Measurements from ENCODE around the gene DNAH14. TPM values are rescaled to one million over a fixed set of nuclear protein-coding genes. Genes with fewer than 3 reads are reported as not detected.
"Not testable (repeated sequence)": the region's sequence is repeated elsewhere in the genome, so short reads cannot be mapped to it uniquely, and the experiment has no call there.

Gene DNAH14
- total RNA-seq, 1 donor from 2014 or later = 3.0 TPM

DNA sequence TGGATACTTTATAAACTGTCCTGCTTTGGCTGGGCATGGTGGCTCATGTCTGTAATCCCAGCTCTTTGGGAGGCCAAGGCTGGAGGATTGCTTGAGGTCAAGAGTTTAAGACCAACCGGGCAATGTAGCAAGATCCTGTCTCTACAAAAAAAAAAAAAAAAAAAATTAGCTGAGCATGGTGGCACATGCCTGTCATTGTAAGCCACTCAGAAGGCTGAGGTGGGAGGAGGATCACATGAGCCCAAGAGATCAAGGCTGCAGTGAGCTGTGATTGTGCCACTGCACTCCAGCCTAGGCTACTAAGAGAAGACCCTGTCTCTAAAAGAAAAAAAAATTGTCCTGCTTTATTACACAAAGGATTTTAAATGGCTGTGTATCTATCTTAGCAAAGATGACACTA lies 403.2 kb downstream of the DNAH14 start:
- Histone ChIP-seq H3K36me3 (no peaks in the 10 kb centered on the region), H3K4me3 (no peak overlapping the region), H3K27me3 (ENCODE audit: low read depth) (no peaks in the 10 kb centered on the region), H3K4me1 (no peaks in the 10 kb centered on the region), H3K9me3 (replicated peaks) (no peaks in the 10 kb centered on the region), H3K27ac (replicated peaks) (no peak overlapping the region)
- no peak for DNase-seq
- no peak for TF ChIP-seq CTCF (IDR thresholded peaks at IDR 0.05; ENCODE audit: borderline replicate concordance)
- intact Hi-C loops (cut with micrococcal nuclease) = no loop called here

- H3K4me3 ChIP-seq; intact Hi-C loops (cut with micrococcal nuclease); H3K36me3 ChIP-seq; DNase-seq; H3K4me1 ChIP-seq; H3K9me3 ChIP-seq (replicated peaks); H3K27ac ChIP-seq (replicated peaks): not testable (repeated sequence)
- peaks cover 17% of the 10 kb centered on the region for H3K27me3 ChIP-seq (ENCODE audit: low read depth)
Measured at GRCh38 chr1:225335098-225335778, 405.8 kb downstream of the DNAH14 start.

- Histone ChIP-seq H3K36me3 (no peaks in the 10 kb centered on the region), H3K9me3 (replicated peaks) (no peaks in the 10 kb centered on the region), H3K4me3 (no peak overlapping the region), H3K27me3 (ENCODE audit: low read depth) (peaks cover 41% of the 10 kb centered on the region), H3K4me1 (no peaks in the 10 kb centered on the region), H3K27ac (replicated peaks) (no peak overlapping the region)
- intact Hi-C loops (cut with micrococcal nuclease) = no loop called here
- TF ChIP-seq CTCF (IDR thresholded peaks at IDR 0.05; ENCODE audit: borderline replicate concordance) = no peak
- no peak for DNase-seq
Measured at GRCh38 chr1:225338545-225338944, 409.1 kb downstream of the DNAH14 start.

- Histone ChIP-seq H3K9me3 (replicated peaks) (no peaks in the 10 kb centered on the region), H3K27ac (replicated peaks) (no peak overlapping the region), H3K36me3 (no peaks in the 10 kb centered on the region), H3K4me1 (no peaks in the 10 kb centered on the region), H3K4me3 (no peak overlapping the region), H3K27me3 (ENCODE audit: low read depth) (peaks cover 66% of the 10 kb centered on the region)
- DNase-seq = no peak
- no peak for TF ChIP-seq CTCF (IDR thresholded peaks at IDR 0.05; ENCODE audit: borderline replicate concordance)
- intact Hi-C loops (cut with micrococcal nuclease) = no loop called here
Measured at GRCh38 chr1:225341642-225342041, 412.2 kb downstream of the DNAH14 start.

DNA sequence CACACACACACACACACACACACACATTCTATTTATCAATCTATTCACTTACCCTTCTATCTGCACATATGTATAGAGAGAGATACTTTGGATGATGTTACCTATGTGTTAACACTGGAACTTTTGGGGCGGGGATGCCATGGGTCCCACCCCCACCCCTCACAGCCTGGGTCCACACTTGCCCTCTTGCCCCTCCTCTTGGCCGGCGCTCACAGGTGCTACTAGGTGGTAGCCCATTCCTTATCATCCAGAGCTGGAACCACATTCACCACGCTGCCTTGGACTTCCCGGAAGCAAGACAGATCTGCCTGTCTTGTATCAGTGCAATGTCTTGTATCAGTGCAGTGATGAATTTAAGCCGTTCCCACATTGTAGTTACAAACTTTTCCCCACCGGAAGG lies 413.2 kb downstream of the DNAH14 start:
- intact Hi-C loops (cut with micrococcal nuclease) = no loop called here
- peaks cover 2% of the 10 kb centered on the region for H3K9me3 ChIP-seq (replicated peaks)
- TF ChIP-seq CTCF (IDR thresholded peaks at IDR 0.05; ENCODE audit: borderline replicate concordance) = no peak
- peaks cover 76% of the 10 kb centered on the region for H3K27me3 ChIP-seq (ENCODE audit: low read depth)
- no peaks in the 10 kb centered on the region for H3K4me1 ChIP-seq
- no peak for DNase-seq
- H3K4me3 ChIP-seq = no peak overlapping the region
- no peaks in the 10 kb centered on the region for H3K36me3 ChIP-seq
- H3K27ac ChIP-seq (replicated peaks) = no peak overlapping the region

DNA sequence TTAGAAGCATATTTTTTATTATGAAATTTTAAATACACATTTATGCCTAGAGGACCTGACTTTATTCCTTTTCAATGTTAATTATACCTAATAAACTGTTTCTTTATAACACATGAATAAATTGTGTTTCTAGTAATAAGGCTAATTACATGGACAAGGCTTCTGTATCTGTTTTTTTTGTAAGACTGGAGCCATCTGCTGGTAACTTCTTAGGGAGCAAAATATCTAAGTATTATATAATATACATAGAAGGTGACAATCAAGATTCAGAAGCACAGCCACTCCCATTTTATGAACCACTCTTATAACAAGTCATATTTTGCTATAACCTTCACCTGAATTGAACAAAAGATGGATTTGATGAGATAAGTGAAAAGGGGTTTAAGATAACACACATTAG lies 414.1 kb downstream of the DNAH14 start:
- peaks cover 9% of the 10 kb centered on the region for H3K9me3 ChIP-seq (replicated peaks)
- H3K4me1 ChIP-seq = no peaks in the 10 kb centered on the region
- intact Hi-C loops (cut with micrococcal nuclease) = no loop called here
- peaks cover 75% of the 10 kb centered on the region for H3K27me3 ChIP-seq (ENCODE audit: low read depth)
- H3K36me3 ChIP-seq = no peaks in the 10 kb centered on the region
- no peak for DNase-seq
- no peak overlapping the region for H3K4me3 ChIP-seq
- H3K27ac ChIP-seq (replicated peaks) = no peak overlapping the region
- TF ChIP-seq CTCF (IDR thresholded peaks at IDR 0.05; ENCODE audit: borderline replicate concordance) = peak; percentile 17
